GM23338 (cell line): ENCODE data around the gene HUS1. TPM values are rescaled to one million over a fixed set of nuclear protein-coding genes. Genes with fewer than 3 reads are reported as not detected.

Experiments used
- polyA plus RNA-seq: library from polyadenylated mRNA; unstranded; fragments of >200 nt; fragmentation: Nextera tagmentation; extraction: Ambion mirVana; gene quantifications from 2 replicates; pipeline ENCODE4 v1.2.1, GENCODE V29; 2016
- total RNA-seq: library from RNA; depleted of rRNA; stranded (reverse); fragments of >200 nt; shearing (Covaris generic); gene quantifications from 2 replicates; pipeline ENCODE4 v1.2.3, GENCODE V29; 2014; rRNA removed

Gene HUS1
- total and polyA plus RNA-seq, 2 experiments from 2014 or later: 14.9 to 29.7 TPM

Other genes with a start within 250 kb of the HUS1 start
- gene PKD1L1, start 31.1 kb downstream of the HUS1 start, total RNA-seq: 0.03 and 0.16 TPM in 2 replicates
- gene PKD1L1, start 31.1 kb downstream of the HUS1 start, polyA plus RNA-seq: not detected in 2 replicates
- 0.52 TPM in 1 of 2 replicates, not detected in the other for gene SUN3, start 49.5 kb upstream of the HUS1 start, total RNA-seq
- 1.0 TPM in 1 of 2 replicates, not detected in the other for gene SUN3, start 49.5 kb upstream of the HUS1 start, polyA plus RNA-seq
- 0.42 and 1.6 TPM in 2 replicates for gene C7orf57, start 55.9 kb upstream of the HUS1 start, total RNA-seq
- 1.7 and 2.1 TPM in 2 replicates for gene C7orf57, start 55.9 kb upstream of the HUS1 start, polyA plus RNA-seq
- gene UPP1, start 109.7 kb upstream of the HUS1 start, total RNA-seq: 22.7 and 28.6 TPM in 2 replicates
- 43.5 and 44.1 TPM in 2 replicates for gene UPP1, start 109.7 kb upstream of the HUS1 start, polyA plus RNA-seq
- 0.16 and 0.21 TPM in 2 replicates for gene ABCA13, start 191.8 kb upstream of the HUS1 start, total RNA-seq
- gene ABCA13, start 191.8 kb upstream of the HUS1 start, polyA plus RNA-seq: not detected in 2 replicates